GM12878 (cell line): ENCODE results near the gene CDR2. TPM values are rescaled to one million over a fixed set of nuclear protein-coding genes. Genes with fewer than 3 reads are reported as not detected.

ENCODE experiments used
- ATAC-seq: fragments of 200-7000 bp; cut with Tn5 transposase; 3 replicates; pipeline ENCODE4 v1.9.1; 2020; ENCODE audit warnings: mild to moderate bottlenecking, moderate library complexity
- BruUV-seq: library from RNA; stranded (reverse); fragments of 400-500 nt; replicated peaks from 2 replicates; lab custom pipeline; 2021; lab: Mats Ljungman, UMichigan
- CTCF ChIA-PET: fragments of 300-600 bp; sonication (Branson Sonifier 250); formaldehyde crosslinking; extraction: SDS; loops from one replicate; lab custom pipeline; 2021; ENCODE audit warnings: inconsistent platforms; lab: Yijun Ruan, JAX
- POLR2A ChIA-PET: fragments of 350-600 bp; formaldehyde crosslinking; extraction: SDS; loops from one replicate; lab custom pipeline; 2021; ENCODE audit warnings: inconsistent platforms; lab: Charles Lee
- RAD21 ChIA-PET: fragments of 300-600 bp; sonication (Branson Sonifier 250); formaldehyde crosslinking; loops from one replicate; lab custom pipeline; 2023; ENCODE audit warnings: antibody characterized with exemption; ENCODE audit not compliant: unreplicated experiment; lab: Charles Lee
- SMC1A ChIA-PET: fragments of 300-600 bp; sonication (Branson Sonifier 250); formaldehyde crosslinking; loops from one replicate; lab custom pipeline; 2023; ENCODE audit not compliant: unreplicated experiment, uncharacterized antibody; lab: Charles Lee
- DNase-seq: peaks from one replicate; pipeline ENCODE4 v3.0.0-alpha.2; 2011; ENCODE audit warnings: low read depth, low spot score
- FAIRE-seq: peaks from 3 replicates; lab custom pipeline; 2011; peaks lifted over from hg19 to GRCh38; lab: Jason Lieb, UNC
- H2AFZ ChIP-seq: 2 replicates; pipeline ENCODE4 v1.6.0; 2011; ENCODE audit warnings: low read depth, low read length, control low read depth; ENCODE audit not compliant: control insufficient read depth
- H3K27ac ChIP-seq: 2 replicates; pipeline ENCODE4 v1.5.1; 2011; ENCODE audit warnings: control low read depth; ENCODE audit not compliant: control insufficient read depth, insufficient read depth
- H3K27me3 ChIP-seq, 2 experiments: replicated peaks in 1 of 2; 2 replicates each; pipeline versions ENCODE4 v1.6.0 to v1.6.1; 2011; ENCODE audit warnings: low read length in 1 of 2; ENCODE audit not compliant: control insufficient read depth in 2 of 2, insufficient read depth in 2 of 2
- H3K36me3 ChIP-seq, 2 experiments: 2 replicates each; pipeline ENCODE4 v1.5.1; 2011; ENCODE audit warnings: low read length in 1 of 2; ENCODE audit not compliant: control insufficient read depth in 2 of 2, insufficient read depth in 2 of 2
- H3K4me1 ChIP-seq: 2 replicates; pipeline ENCODE4 v1.6.1; 2011; ENCODE audit warnings: mild to moderate bottlenecking, low read length, moderate library complexity, mixed read lengths; ENCODE audit not compliant: control insufficient read depth, insufficient read depth
- H3K4me2 ChIP-seq: 2 replicates; pipeline ENCODE4 v1.6.0; 2011; ENCODE audit warnings: control low read depth; ENCODE audit not compliant: control insufficient read depth, insufficient read depth
- H3K4me3 ChIP-seq: fragments of 200-600 bp; sonication (generic); 2 replicates; pipeline ENCODE4 v1.5.1; 2016
- H3K79me2 ChIP-seq: 2 replicates; pipeline ENCODE4 v1.6.0; 2011; ENCODE audit warnings: low read length; ENCODE audit not compliant: control insufficient read depth, insufficient read depth
- H3K9ac ChIP-seq: 2 replicates; pipeline ENCODE4 v1.8.0; 2011; ENCODE audit warnings: low read length, control low read depth, mixed read lengths; ENCODE audit not compliant: control insufficient read depth, insufficient read depth
- H3K9me3 ChIP-seq: replicated peaks from 3 replicates; pipeline ENCODE4 v1.5.1; 2011; ENCODE audit warnings: mild to moderate bottlenecking, low read length; ENCODE audit not compliant: control insufficient read depth, insufficient read depth
- H4K20me1 ChIP-seq: 2 replicates; pipeline ENCODE4 v1.6.0; 2011; ENCODE audit not compliant: control insufficient read depth, insufficient read depth
- BRCA1 ChIP-seq: IDR thresholded peaks from 2 replicates; pipeline ENCODE4 v1.6.1; 2011; ENCODE audit warnings: low read depth, low read length, improper control_type of control experiment
- FOXK2 ChIP-seq: fragments of 450-650 bp; IDR thresholded peaks from 2 replicates; pipeline ENCODE4 v1.6.1; 2017; ENCODE audit warnings: mild to moderate bottlenecking, moderate library complexity
- MXI1 ChIP-seq: fragments of 150-350 bp; IDR thresholded peaks from 2 replicates; pipeline ENCODE4 v1.6.1; 2011; ENCODE audit warnings: low read depth, mild to moderate bottlenecking, inconsistent platforms, low read length, improper control_type of control experiment
- NFIC ChIP-seq: IDR thresholded peaks from 2 replicates; pipeline ENCODE4 v1.6.1; 2012; ENCODE audit warnings: low read depth, mild to moderate bottlenecking, inconsistent platforms, low read length, moderate library complexity
- NRF1 ChIP-seq: conservative IDR thresholded peaks from 2 replicates; pipeline ENCODE4 v1.6.1; 2011; ENCODE audit warnings: mild to moderate bottlenecking, low read depth, low read length, improper control_type of control experiment
- PAX8 ChIP-seq: fragments of 450-650 bp; IDR thresholded peaks from 2 replicates; pipeline ENCODE4 v1.6.1; 2017; ENCODE audit warnings: mild to moderate bottlenecking, moderate library complexity
- PRDM15 ChIP-seq: fragments of 450-650 bp; formaldehyde crosslinking; IDR thresholded peaks from 2 replicates; pipeline ENCODE4 v1.4.0; 2020; ENCODE audit warnings: mild to moderate bottlenecking, moderate library complexity
- RELA ChIP-seq: fragments of 450-650 bp; IDR thresholded peaks from 2 replicates; pipeline ENCODE4 v1.8.0; 2014; ENCODE audit warnings: borderline replicate concordance; ENCODE audit not compliant: partially characterized antibody
- SIX5 ChIP-seq: IDR thresholded peaks from 2 replicates; pipeline ENCODE4 v1.6.1; 2011; ENCODE audit warnings: mild to moderate bottlenecking, low read depth, low read length, moderate library complexity; ENCODE audit not compliant: severe bottlenecking
- SRF ChIP-seq, 2 experiments: IDR thresholded peaks; 2 replicates each; pipeline ENCODE4 v1.6.1; 2011; ENCODE audit warnings: low read depth in 2 of 2, low read length in 2 of 2, mild to moderate bottlenecking in 1 of 2, moderate library complexity in 1 of 2
- SUZ12 ChIP-seq: fragments of 200-600 bp; sonication (generic); IDR thresholded peaks from one replicate; pipeline ENCODE4 v1.6.1; 2018; ENCODE audit warnings: antibody characterized with exemption, mild to moderate bottlenecking; ENCODE audit not compliant: unreplicated experiment
- TARDBP ChIP-seq: IDR thresholded peaks from 2 replicates; pipeline ENCODE4 v1.6.1; 2016; ENCODE audit warnings: borderline replicate concordance
- TCF3 ChIP-seq: IDR thresholded peaks from 2 replicates; pipeline ENCODE4 v1.6.1; 2012; ENCODE audit warnings: low read depth, mild to moderate bottlenecking, low read length, borderline replicate concordance; ENCODE audit not compliant: insufficient read depth
- YBX1 ChIP-seq: fragments of 450-650 bp; IDR thresholded peaks from 2 replicates; pipeline ENCODE4 v1.6.1; 2016; ENCODE audit warnings: antibody characterized with exemption
- ZNF217 ChIP-seq: fragments of 450-650 bp; IDR thresholded peaks from 2 replicates; pipeline ENCODE4 v1.6.1; 2017; ENCODE audit warnings: antibody characterized with exemption, mild to moderate bottlenecking
- WGBS: methylation state at CpG from one replicate; pipeline ENCODE4 v1.1.6; 2016; ENCODE audit warnings: low lambda C conversion rate; ENCODE audit not compliant: insufficient replicate concordance, insufficient coverage; ENCODE audit errors: missing lambda C conversion rate; 5-methylcytosine and 5-hydroxymethylcytosine counted together
- in situ Hi-C: fragments of 300-500 bp; cut with MboI; formaldehyde crosslinking; loops from 9 replicates; pipeline ENCODE4 v1.14.3; 2018; ENCODE audit warnings: mixed read lengths
- intact Hi-C: fragments of 100-400 bp; cut with micrococcal nuclease; formaldehyde crosslinking; loops from one replicate; pipeline ENCODE4 v1.14.2; 2022; ENCODE audit not compliant: unreplicated experiment
- polyA plus RNA-seq, 11 experiments: library from polyadenylated mRNA; depleted of rRNA in 4 of 11; unstranded in 6 of 11; stranded (reverse) in 5 of 11; fragments of >200 nt; fragmentation: Nextera tagmentation in 4 of 11; fragmentation: Illumina TruSeq in 1 of 11; extraction: Ambion mirVana in 4 of 11; extraction: Trizol in 1 of 11; gene quantifications; 1 replicate in 1 of 11; 2 replicates in 10 of 11; pipeline versions ENCODE4 v1.2.1 to v1.2.3, GENCODE V29; 2011 to 2016; ENCODE audit warnings: inconsistent platforms in 2 of 11, missing spikeins in 2 of 11, low read depth in 1 of 11
- total RNA-seq, 4 experiments: library from RNA; depleted of rRNA in 3 of 4; stranded (reverse); fragments of >200 nt in 3 of 4; fragmentation: Illumina TruSeq in 1 of 4; extraction: Trizol in 1 of 4; gene quantifications; 2 replicates each; pipeline versions ENCODE4 v1.2.1 to v1.2.3, GENCODE V29; 2013 to 2021

The CDR2 gene
- total and polyA plus RNA-seq, 10 of the 15 experiments (the other 5 are each of a cell fraction or from before 2014, with no cell fraction given), result 4.8 to 24.3 (median 19.2) TPM

GRCh38 chr16:22359679-22360078, 14.7 kb downstream of the CDR2 start:
- POLR2A ChIA-PET, result interaction anchor here (1.4 to 10.9 kb wide), 2 partner anchors 10 to 17 kb away, joined by 4 to 185 read pairs; partner anchors contain the start of gene CDR2
- in situ Hi-C loops (no loop called here), intact Hi-C loops (no loop called here)
- TF ChIP-seq RELA (no peak), SRF (IDR thresholded peaks at IDR 0.05; ENCODE audit: low read depth in 2 of 2, low read length in 2 of 2) (no peak), NRF1 (no peak), BRCA1 (no peak)
- H2AFZ ChIP-seq, result no peak overlapping the region
- H3K27me3 ChIP-seq, result no peaks in the 10 kb centered on the region
- FAIRE-seq (no peak), DNase-seq (no peak), ATAC-seq (no peak)
- no peak overlapping the region for H3K4me3 ChIP-seq
- CTCF ChIA-PET, result interaction anchor here (5.8 kb wide), 1 partner anchor 10 kb away, joined by 26 read pairs; no protein-coding TSS in a partner anchor
- SMC1A ChIA-PET, result interaction anchor here (9.1 kb wide), 1 partner anchor 13 kb away, joined by 205 read pairs; the partner anchor contains the start of gene CDR2
- peaks cover 1 to 16% of the 10 kb centered on the region in 2 experiments for H3K36me3 ChIP-seq
- H3K9me3 ChIP-seq, result no peaks in the 10 kb centered on the region
- RAD21 ChIA-PET, result interaction anchor here (1.2 kb wide), 1 partner anchor 13 kb away, joined by 3 read pairs; no protein-coding TSS in a partner anchor
- peaks cover 30% of the 10 kb centered on the region for H3K4me1 ChIP-seq
- peaks cover 6% of the 10 kb centered on the region for H3K79me2 ChIP-seq
- H3K4me2 ChIP-seq, result no peak overlapping the region
- no TSS peak for BruUV-seq
- H4K20me1 ChIP-seq, result no peaks in the 10 kb centered on the region
- H3K27ac ChIP-seq, result peak overlapping the region; percentile 8; the same call in 1 of the 2 replicates
- no peak overlapping the region for H3K9ac ChIP-seq

- ChIA-PET CTCF (interaction anchor here (1.3 to 5.8 kb wide), 3 partner anchors 11 to 57 kb away, joined by 5 to 26 read pairs (median 5); no protein-coding TSS in a partner anchor), POLR2A (interaction anchor here (0.5 to 10.9 kb wide), 2 partner anchors 11 to 308 kb away, joined by 7 to 185 read pairs; partner anchors contain the start of gene CDR2), RAD21 (interaction anchor here (0.6 to 7.2 kb wide), 4 partner anchors 11 to 58 kb away, joined by 3 to 64 read pairs (median 6); partner anchors contain the start of gene CDR2), SMC1A (interaction anchor here (0.7 to 9.1 kb wide), 6 partner anchors 14 to 48 kb away, joined by 3 to 205 read pairs (median 3); partner anchors contain the start of gene CDR2)
- FAIRE-seq, result no peak
- 96% methylated on average over 1 of the region's 1 CpG for WGBS
- intact Hi-C loops (no loop called here), in situ Hi-C loops (no loop called here)
- no peak for TF ChIP-seq YBX1
- TF ChIP-seq SUZ12, result no peak
- no peak for TF ChIP-seq NFIC
- TF ChIP-seq MXI1, result no peak
- no peak for TF ChIP-seq PAX8
- no peak for TF ChIP-seq TCF3
- TF ChIP-seq PRDM15 (CRISPR knock-in tag), result no peak
- no peak for TF ChIP-seq ZNF217
- TF ChIP-seq FOXK2, result no peak
- no peak for TF ChIP-seq SIX5
- TF ChIP-seq TARDBP, result no peak
- peak; percentile 20 for ATAC-seq
- BruUV-seq, result no TSS peak
- DNase-seq, result no peak
- H3K4me3 ChIP-seq, result no peak overlapping the region
- no peaks in the 10 kb centered on the region for H3K27me3 ChIP-seq
- H3K9ac ChIP-seq, result 0 out of 2 replicates have a peak overlapping the region, but pooled peaks have one; percentile 23
- H2AFZ ChIP-seq, result peak overlapping the region; percentile 56
- H3K9me3 ChIP-seq, result no peaks in the 10 kb centered on the region
- H3K79me2 ChIP-seq, result peaks cover 10% of the 10 kb centered on the region
- peak overlapping the region; percentile 86 for H3K27ac ChIP-seq
- peak overlapping the region; percentile 56 for H3K4me2 ChIP-seq
- H3K36me3 ChIP-seq, result peaks cover 1 to 7% of the 10 kb centered on the region in 2 experiments
- no peaks in the 10 kb centered on the region for H4K20me1 ChIP-seq
- peaks cover 40% of the 10 kb centered on the region for H3K4me1 ChIP-seq
Measured at GRCh38 chr16:22358000-22358399, 16.4 kb downstream of the CDR2 start.
